Neural cell (in vitro differentiated cells): ENCODE results near the gene DENND11. TPM values are rescaled to one million over a fixed set of nuclear protein-coding genes. Genes with fewer than 3 reads are reported as not detected.

Source experiments
- H2AFZ ChIP-seq: fragments of 200-600, 300-800 bp; sonication (generic), shearing (Covaris generic); 2 replicates; pipeline ENCODE4 v1.6.0; 2014; ENCODE audit warnings: low read depth, mild to moderate bottlenecking, antibody characterized with exemption, low read length, moderate library complexity
- H3F3A ChIP-seq: fragments of 200-600 bp; shearing (Covaris generic); 2 replicates; pipeline ENCODE4 v1.6.1; 2016; ENCODE audit warnings: mild to moderate bottlenecking, moderate library complexity, mixed read lengths, antibody characterized with exemption, low read length; ENCODE audit not compliant: insufficient read depth, poor library complexity, severe bottlenecking
- H3K27ac ChIP-seq: fragments of 200-600, 300-800 bp; sonication (generic), shearing (Covaris generic); 2 replicates; pipeline ENCODE4 v1.5.1; 2014; ENCODE audit warnings: mild to moderate bottlenecking, low read length, moderate library complexity
- H3K27me3 ChIP-seq: fragments of 300-800, 200-600 bp; sonication (generic), shearing (Covaris generic); 2 replicates; pipeline ENCODE4 v1.6.0; 2014; ENCODE audit warnings: mild to moderate bottlenecking, low read depth, low read length, moderate library complexity; ENCODE audit not compliant: insufficient read depth
- H3K36me3 ChIP-seq: fragments of 300-800, 200-600 bp; sonication (generic), shearing (Covaris generic); 2 replicates; pipeline ENCODE4 v1.5.1; 2014; ENCODE audit warnings: mild to moderate bottlenecking, antibody characterized with exemption, low read length, moderate library complexity; ENCODE audit not compliant: insufficient read depth
- H3K4me2 ChIP-seq: fragments of 300-800, 200-600 bp; sonication (generic), shearing (Covaris generic); 2 replicates; pipeline ENCODE4 v1.6.0; 2014; ENCODE audit warnings: mild to moderate bottlenecking, low read length
- H3K4me3 ChIP-seq: fragments of 300-800, 200-600 bp; sonication (generic), shearing (Covaris generic); 2 replicates; pipeline ENCODE4 v1.5.1; 2014; ENCODE audit warnings: mild to moderate bottlenecking, low read length, moderate library complexity
- H3K79me2 ChIP-seq: fragments of 200-600 bp; shearing (Covaris generic); replicated peaks from 2 replicates; pipeline ENCODE4 v1.6.0; 2014; ENCODE audit warnings: mild to moderate bottlenecking, low read length, moderate library complexity; ENCODE audit not compliant: insufficient read depth
- H3K9ac ChIP-seq: fragments of 300-800, 200-600 bp; sonication (generic), shearing (Covaris generic); 2 replicates; pipeline ENCODE4 v1.6.1; 2016; ENCODE audit warnings: mild to moderate bottlenecking, low read length, mixed read lengths
- H3K9me2 ChIP-seq: fragments of 200-600 bp; shearing (Covaris generic); 2 replicates; pipeline ENCODE4 v1.6.1; 2016; ENCODE audit warnings: mild to moderate bottlenecking, low read length, mixed read lengths; ENCODE audit not compliant: insufficient read depth
- H3K9me3 ChIP-seq: fragments of 200-600, 300-800 bp; sonication (generic), shearing (Covaris generic); 2 replicates; pipeline ENCODE4 v1.6.1; 2016; ENCODE audit warnings: mild to moderate bottlenecking, mixed run types, low read length, moderate library complexity, mixed read lengths
- H4K20me1 ChIP-seq: fragments of 200-600 bp; shearing (Covaris generic); 2 replicates; pipeline ENCODE4 v1.6.1; 2016; ENCODE audit warnings: mild to moderate bottlenecking, mixed run types; ENCODE audit not compliant: insufficient read depth
- EP300 ChIP-seq: fragments of 450-650 bp; conservative IDR thresholded peaks from 2 replicates; pipeline ENCODE4 v1.6.1; 2014; ENCODE audit warnings: antibody characterized with exemption, mild to moderate bottlenecking, moderate library complexity; ENCODE audit not compliant: poor library complexity, severe bottlenecking
- EZH2 ChIP-seq: fragments of 200-600, 300-800 bp; shearing (Covaris generic), sonication (generic); IDR thresholded peaks from 2 replicates; pipeline ENCODE4 v1.6.1; 2014; ENCODE audit warnings: antibody characterized with exemption, low read length, borderline replicate concordance, mild to moderate bottlenecking; ENCODE audit not compliant: insufficient read depth, poor library complexity, severe bottlenecking
- MXI1 ChIP-seq: fragments of 450-650 bp; conservative IDR thresholded peaks from 2 replicates; pipeline ENCODE4 v1.6.1; 2014; ENCODE audit warnings: antibody characterized with exemption, mild to moderate bottlenecking; ENCODE audit not compliant: poor library complexity, severe bottlenecking
- POLR2AphosphoS5 ChIP-seq: IDR thresholded peaks from 2 replicates; pipeline ENCODE4 v1.6.1; 2012
- RAD21 ChIP-seq: fragments of 450-650 bp; conservative IDR thresholded peaks from 2 replicates; pipeline ENCODE4 v1.6.1; 2014; ENCODE audit warnings: antibody characterized with exemption, mild to moderate bottlenecking, moderate library complexity
- SMC3 ChIP-seq: fragments of 450-650 bp; conservative IDR thresholded peaks from 2 replicates; pipeline ENCODE4 v1.6.1; 2014; ENCODE audit warnings: antibody characterized with exemption, mild to moderate bottlenecking, moderate library complexity; ENCODE audit not compliant: poor library complexity
- TAF1 ChIP-seq: IDR thresholded peaks from 2 replicates; pipeline ENCODE4 v1.6.1; 2012; ENCODE audit warnings: low read depth
- polyA plus RNA-seq: library from polyadenylated mRNA; depleted of rRNA; stranded (reverse); fragments of >200 nt; gene quantifications from 2 replicates; pipeline ENCODE4 v1.2.3, GENCODE V29; 2014
- TF ChIP-seq, protein P1 (sequence below): IDR thresholded peaks from 2 replicates; pipeline ENCODE4 v1.6.1; 2012; ENCODE audit warnings: borderline replicate concordance
- TF ChIP-seq, protein P2 (sequence below): fragments of 450-650 bp; IDR thresholded peaks from 2 replicates; pipeline ENCODE4 v1.5.1; 2014; ENCODE audit warnings: antibody characterized with exemption, mild to moderate bottlenecking, moderate library complexity; ENCODE audit not compliant: poor library complexity, severe bottlenecking

Gene DENND11
- polyA plus RNA-seq, 1 donor from 2014 or later = 24.5 TPM

DNA sequence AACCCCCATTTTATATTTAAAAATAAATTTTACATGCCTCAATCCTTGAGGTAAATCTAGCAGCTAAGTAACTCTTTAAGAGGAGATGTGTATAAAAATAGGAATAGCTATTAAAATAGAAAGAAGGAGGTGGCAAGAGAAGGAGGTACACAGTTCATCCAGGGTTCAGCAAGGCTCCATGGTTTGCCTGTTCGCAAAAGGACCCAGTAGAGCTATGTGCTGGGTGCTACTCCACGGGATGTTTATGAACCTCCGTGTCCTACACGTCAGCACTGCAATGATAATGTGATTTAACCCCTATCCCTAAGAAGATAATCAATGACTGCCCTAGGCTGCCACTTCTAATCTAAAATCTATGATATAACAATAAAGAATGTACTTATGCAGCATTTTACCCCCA is 926 bp upstream of the DENND11 start:
- Histone ChIP-seq H3K27me3 (no peaks in the 10 kb centered on the region), H3K9me2 (no peaks in the 10 kb centered on the region), H4K20me1 (no peaks in the 10 kb centered on the region), H3K36me3 (no peaks in the 10 kb centered on the region), H3K27ac (no peak overlapping the region), H3K4me2 (peak overlapping the region; percentile 72), H3K9ac (peak overlapping the region; percentile 70), H2AFZ (no peak overlapping the region), H3F3A (no peaks in the 10 kb centered on the region), H3K4me3 (peak overlapping the region; percentile 87), H3K9me3 (no peaks in the 10 kb centered on the region), H3K79me2 (peaks cover 19% of the 10 kb centered on the region)
- TF ChIP-seq EZH2 (no peak), TAF1 (no peak), SMC3 (no peak), RAD21 (no peak), MXI1 (no peak), POLR2AphosphoS5 (no peak), EP300 (no peak)
- TF ChIP-seq, protein P1, sequence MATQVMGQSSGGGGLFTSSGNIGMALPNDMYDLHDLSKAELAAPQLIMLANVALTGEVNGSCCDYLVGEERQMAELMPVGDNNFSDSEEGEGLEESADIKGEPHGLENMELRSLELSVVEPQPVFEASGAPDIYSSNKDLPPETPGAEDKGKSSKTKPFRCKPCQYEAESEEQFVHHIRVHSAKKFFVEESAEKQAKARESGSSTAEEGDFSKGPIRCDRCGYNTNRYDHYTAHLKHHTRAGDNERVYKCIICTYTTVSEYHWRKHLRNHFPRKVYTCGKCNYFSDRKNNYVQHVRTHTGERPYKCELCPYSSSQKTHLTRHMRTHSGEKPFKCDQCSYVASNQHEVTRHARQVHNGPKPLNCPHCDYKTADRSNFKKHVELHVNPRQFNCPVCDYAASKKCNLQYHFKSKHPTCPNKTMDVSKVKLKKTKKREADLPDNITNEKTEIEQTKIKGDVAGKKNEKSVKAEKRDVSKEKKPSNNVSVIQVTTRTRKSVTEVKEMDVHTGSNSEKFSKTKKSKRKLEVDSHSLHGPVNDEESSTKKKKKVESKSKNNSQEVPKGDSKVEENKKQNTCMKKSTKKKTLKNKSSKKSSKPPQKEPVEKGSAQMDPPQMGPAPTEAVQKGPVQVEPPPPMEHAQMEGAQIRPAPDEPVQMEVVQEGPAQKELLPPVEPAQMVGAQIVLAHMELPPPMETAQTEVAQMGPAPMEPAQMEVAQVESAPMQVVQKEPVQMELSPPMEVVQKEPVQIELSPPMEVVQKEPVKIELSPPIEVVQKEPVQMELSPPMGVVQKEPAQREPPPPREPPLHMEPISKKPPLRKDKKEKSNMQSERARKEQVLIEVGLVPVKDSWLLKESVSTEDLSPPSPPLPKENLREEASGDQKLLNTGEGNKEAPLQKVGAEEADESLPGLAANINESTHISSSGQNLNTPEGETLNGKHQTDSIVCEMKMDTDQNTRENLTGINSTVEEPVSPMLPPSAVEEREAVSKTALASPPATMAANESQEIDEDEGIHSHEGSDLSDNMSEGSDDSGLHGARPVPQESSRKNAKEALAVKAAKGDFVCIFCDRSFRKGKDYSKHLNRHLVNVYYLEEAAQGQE = no peak
- TF ChIP-seq, protein P2, sequence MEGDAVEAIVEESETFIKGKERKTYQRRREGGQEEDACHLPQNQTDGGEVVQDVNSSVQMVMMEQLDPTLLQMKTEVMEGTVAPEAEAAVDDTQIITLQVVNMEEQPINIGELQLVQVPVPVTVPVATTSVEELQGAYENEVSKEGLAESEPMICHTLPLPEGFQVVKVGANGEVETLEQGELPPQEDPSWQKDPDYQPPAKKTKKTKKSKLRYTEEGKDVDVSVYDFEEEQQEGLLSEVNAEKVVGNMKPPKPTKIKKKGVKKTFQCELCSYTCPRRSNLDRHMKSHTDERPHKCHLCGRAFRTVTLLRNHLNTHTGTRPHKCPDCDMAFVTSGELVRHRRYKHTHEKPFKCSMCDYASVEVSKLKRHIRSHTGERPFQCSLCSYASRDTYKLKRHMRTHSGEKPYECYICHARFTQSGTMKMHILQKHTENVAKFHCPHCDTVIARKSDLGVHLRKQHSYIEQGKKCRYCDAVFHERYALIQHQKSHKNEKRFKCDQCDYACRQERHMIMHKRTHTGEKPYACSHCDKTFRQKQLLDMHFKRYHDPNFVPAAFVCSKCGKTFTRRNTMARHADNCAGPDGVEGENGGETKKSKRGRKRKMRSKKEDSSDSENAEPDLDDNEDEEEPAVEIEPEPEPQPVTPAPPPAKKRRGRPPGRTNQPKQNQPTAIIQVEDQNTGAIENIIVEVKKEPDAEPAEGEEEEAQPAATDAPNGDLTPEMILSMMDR = no peak

DNA sequence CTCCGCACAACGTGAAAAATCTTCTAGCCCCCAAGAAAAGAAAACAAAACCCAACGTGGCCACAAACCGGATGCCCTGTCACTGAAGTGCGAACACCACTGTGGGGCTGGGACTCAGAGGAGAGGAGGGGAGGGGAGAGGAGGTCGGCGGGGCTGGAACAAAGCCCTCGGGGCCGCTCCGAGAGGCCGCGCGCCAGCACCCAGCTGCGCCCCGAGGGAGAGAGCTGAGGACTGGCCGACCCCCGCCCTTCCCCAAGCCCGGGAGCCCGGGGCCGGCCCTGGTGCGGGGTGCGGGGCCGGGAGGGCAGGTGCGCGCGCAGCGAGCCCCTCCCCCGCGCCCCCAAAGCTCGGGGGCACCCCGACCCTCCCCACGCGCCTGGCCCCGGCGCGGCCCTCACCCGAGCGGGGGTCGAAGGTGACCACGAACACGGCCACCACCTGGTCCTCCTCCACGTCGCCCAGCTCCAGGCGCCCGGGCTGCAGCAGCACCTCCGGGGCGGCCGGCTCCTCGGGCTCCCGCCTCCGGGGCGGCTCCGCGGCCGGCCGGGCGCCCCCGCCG is 398 bp downstream of the DENND11 start:
- H4K20me1 ChIP-seq = no peaks in the 10 kb centered on the region
- H3K79me2 ChIP-seq = peaks cover 26% of the 10 kb centered on the region
- H3K36me3 ChIP-seq = no peaks in the 10 kb centered on the region
- H3K4me2 ChIP-seq = no peak overlapping the region
- no peak for TF ChIP-seq EP300
- TF ChIP-seq MXI1 = peak; percentile 40
- no peaks in the 10 kb centered on the region for H3K9me2 ChIP-seq
- H3K9ac ChIP-seq = peak overlapping the region; percentile 72
- H3K27ac ChIP-seq = peak overlapping the region; percentile 33
- H3K27me3 ChIP-seq = no peaks in the 10 kb centered on the region
- peak overlapping the region; percentile 53 for H2AFZ ChIP-seq
- H3F3A ChIP-seq = no peaks in the 10 kb centered on the region
- H3K4me3 ChIP-seq = peak overlapping the region; percentile 69
- no peaks in the 10 kb centered on the region for H3K9me3 ChIP-seq
